ENCODE results near the gene SMG6.

- TF ChIP-seq CTCF (IDR thresholded peaks at IDR 0.05) (peak; percentile 6; the same call in 1 of the 2 replicates), ZFX (IDR thresholded peaks at IDR 0.05; ENCODE audit: borderline replicate concordance) (no peak)
These were observed 233.2 kb downstream of the SMG6 start for GRCh38 chr17:2070241-2071023.

All from 22Rv1 (cell line).